ENCODE data around the gene GRAMD1B. TPM values are rescaled to one million over a fixed set of nuclear protein-coding genes. Genes with fewer than 3 reads are reported as not detected.

GRAMD1B gene
- polyA plus RNA-seq, 2 of the 4 experiments (the other 2 are of a cell fraction): 55.5 to 108 TPM

DNA sequence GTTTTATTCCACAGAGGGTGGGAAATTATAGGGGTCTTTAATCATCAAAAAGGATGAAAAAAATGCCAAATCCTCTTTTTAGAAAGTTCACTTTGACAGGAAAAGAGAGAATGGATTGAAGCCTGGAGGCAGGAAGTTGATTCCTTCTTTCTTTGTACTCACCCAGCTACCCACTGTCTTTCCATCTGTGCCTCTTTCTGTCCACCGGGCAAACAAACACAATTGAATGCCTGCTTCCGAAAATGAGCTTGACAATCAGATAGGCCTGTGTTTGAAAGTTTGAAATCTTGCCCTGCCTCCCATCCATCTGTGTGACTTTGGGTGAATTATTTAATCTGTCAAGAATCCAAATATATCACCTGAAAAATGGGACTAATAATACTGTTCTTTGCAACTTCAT, 143.2 kb downstream of the GRAMD1B start (continued):
- TF ChIP-seq FOSL2 (IDR thresholded peaks at IDR 0.05) (no peak), FOSL2 (CRISPR knock-in tag; IDR thresholded peaks at IDR 0.05) (no peak), FOSB (CRISPR knock-in tag; IDR thresholded peaks at IDR 0.05) (no peak), CBX8 (IDR thresholded peaks at IDR 0.05) (no peak), ATOH8 (CRISPR knock-in tag; IDR thresholded peaks at IDR 0.05; ENCODE audit: low read depth) (no peak), CTCF (IDR thresholded peaks at IDR 0.05) (no peak)

- DNase-seq (ENCODE audit: low read depth in 1 of 2, low spot score in 1 of 2) (no peak), ATAC-seq (no peak), FAIRE-seq (no peak)
- TF ChIP-seq ZC3H11A (IDR thresholded peaks at IDR 0.05): no peak
- no peak for TF ChIP-seq MAFK (IDR thresholded peaks at IDR 0.05; ENCODE audit: partially characterized antibody)
- no peak for TF ChIP-seq RFX5 (IDR thresholded peaks at IDR 0.05)
- no peak for TF ChIP-seq NR3C1 (IDR thresholded peaks at IDR 0.05)
- no peak for TF ChIP-seq NFE2L2 (conservative IDR thresholded peaks at IDR 0.05; ENCODE audit: low read length)
- no peak for TF ChIP-seq EP300 (IDR thresholded peaks at IDR 0.05)
- TF ChIP-seq TP53 (CRISPR knock-in tag; IDR thresholded peaks at IDR 0.05): no peak
- TF ChIP-seq HOXB5 (CRISPR knock-in tag; IDR thresholded peaks at IDR 0.05): no peak
- peaks cover 16% of the 10 kb centered on the region for H3K4me1 ChIP-seq
- no peak overlapping the region for H3K4me2 ChIP-seq
- POLR2A ChIA-PET: no interaction called here
- WGBS (ENCODE audit: missing lambda C conversion rate): 76% methylated on average over 7 of the region's 7 CpGs
- H3K27ac ChIP-seq: no peak overlapping the region
- CTCF ChIA-PET: interaction anchor here (1.2 to 2.2 kb wide), 4 partner anchors 10 to 133 kb away, joined by 3 to 9 read pairs (median 4); no protein-coding TSS in a partner anchor
- H3K4me3 ChIP-seq: no peak overlapping the region
- no peaks in the 10 kb centered on the region for H3K9me3 ChIP-seq
These were observed 145.4 kb downstream of the GRAMD1B start for GRCh38 chr11:123575441-123575840.

- peaks cover 22% of the 10 kb centered on the region for H3K4me1 ChIP-seq
- no peaks in the 10 kb centered on the region for H3K9me3 ChIP-seq
- ChIA-PET CTCF (interaction anchor here (0.7 to 2.2 kb wide), 12 partner anchors 10 to 643 kb away, joined by 3 to 9 read pairs (median 3); no protein-coding TSS in a partner anchor), POLR2A (no interaction called here)
- DNase-seq (ENCODE audit: low read depth in 1 of 2, low spot score in 1 of 2): no peak
- no peak overlapping the region for H3K4me3 ChIP-seq
- no peak for FAIRE-seq
- no peak for ATAC-seq
- 57% methylated on average over 3 of the region's 3 CpGs for WGBS (ENCODE audit: missing lambda C conversion rate)
- H3K4me2 ChIP-seq: peak overlapping the region; percentile 42; the same call in 2 of the 3 replicates
- H3K27ac ChIP-seq: 0 out of 6 replicates have a peak overlapping the region, but pooled peaks of 1 of the 2 experiments have one; percentile 36
- TF ChIP-seq CHD4 (IDR thresholded peaks at IDR 0.05; ENCODE audit: borderline replicate concordance) (no peak), KDM5A (IDR thresholded peaks at IDR 0.05) (no peak), CBX2 (IDR thresholded peaks at IDR 0.05; ENCODE audit: borderline replicate concordance, low read depth) (no peak), CTCF (IDR thresholded peaks at IDR 0.05) (no peak), RCOR1 (IDR thresholded peaks at IDR 0.05; ENCODE audit: low read depth, low read length) (no peak), MAFK (IDR thresholded peaks at IDR 0.05; ENCODE audit: partially characterized antibody) (no peak), EP300 (IDR thresholded peaks at IDR 0.05) (no peak), EHMT2 (IDR thresholded peaks at IDR 0.05; ENCODE audit: low read depth) (no peak), CBX8 (IDR thresholded peaks at IDR 0.05) (no peak), REST (IDR thresholded peaks at IDR 0.05) (no peak)
- TF ChIP-seq, protein P1, sequence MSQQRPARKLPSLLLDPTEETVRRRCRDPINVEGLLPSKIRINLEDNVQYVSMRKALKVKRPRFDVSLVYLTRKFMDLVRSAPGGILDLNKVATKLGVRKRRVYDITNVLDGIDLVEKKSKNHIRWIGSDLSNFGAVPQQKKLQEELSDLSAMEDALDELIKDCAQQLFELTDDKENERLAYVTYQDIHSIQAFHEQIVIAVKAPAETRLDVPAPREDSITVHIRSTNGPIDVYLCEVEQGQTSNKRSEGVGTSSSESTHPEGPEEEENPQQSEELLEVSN (IDR thresholded peaks at IDR 0.05; ENCODE audit: borderline replicate concordance, low read depth): no peak
- TF ChIP-seq, protein P2, sequence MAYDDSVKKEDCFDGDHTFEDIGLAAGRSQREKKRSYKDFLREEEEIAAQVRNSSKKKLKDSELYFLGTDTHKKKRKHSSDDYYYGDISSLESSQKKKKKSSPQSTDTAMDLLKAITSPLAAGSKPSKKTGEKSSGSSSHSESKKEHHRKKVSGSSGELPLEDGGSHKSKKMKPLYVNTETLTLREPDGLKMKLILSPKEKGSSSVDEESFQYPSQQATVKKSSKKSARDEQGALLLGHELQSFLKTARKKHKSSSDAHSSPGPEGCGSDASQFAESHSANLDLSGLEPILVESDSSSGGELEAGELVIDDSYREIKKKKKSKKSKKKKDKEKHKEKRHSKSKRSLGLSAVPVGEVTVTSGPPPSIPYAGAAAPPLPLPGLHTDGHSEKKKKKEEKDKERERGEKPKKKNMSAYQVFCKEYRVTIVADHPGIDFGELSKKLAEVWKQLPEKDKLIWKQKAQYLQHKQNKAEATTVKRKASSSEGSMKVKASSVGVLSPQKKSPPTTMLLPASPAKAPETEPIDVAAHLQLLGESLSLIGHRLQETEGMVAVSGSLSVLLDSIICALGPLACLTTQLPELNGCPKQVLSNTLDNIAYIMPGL (CRISPR knock-in tag; IDR thresholded peaks at IDR 0.05; ENCODE audit: borderline replicate concordance): no peak
- TF ChIP-seq, protein P3, sequence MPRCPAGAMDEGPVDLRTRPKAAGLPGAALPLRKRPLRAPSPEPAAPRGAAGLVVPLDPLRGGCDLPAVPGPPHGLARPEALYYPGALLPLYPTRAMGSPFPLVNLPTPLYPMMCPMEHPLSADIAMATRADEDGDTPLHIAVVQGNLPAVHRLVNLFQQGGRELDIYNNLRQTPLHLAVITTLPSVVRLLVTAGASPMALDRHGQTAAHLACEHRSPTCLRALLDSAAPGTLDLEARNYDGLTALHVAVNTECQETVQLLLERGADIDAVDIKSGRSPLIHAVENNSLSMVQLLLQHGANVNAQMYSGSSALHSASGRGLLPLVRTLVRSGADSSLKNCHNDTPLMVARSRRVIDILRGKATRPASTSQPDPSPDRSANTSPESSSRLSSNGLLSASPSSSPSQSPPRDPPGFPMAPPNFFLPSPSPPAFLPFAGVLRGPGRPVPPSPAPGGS (IDR thresholded peaks at IDR 0.05): no peak
These were observed 146.0 kb downstream of the GRAMD1B start for GRCh38 chr11:123576082-123576481.
